HG03060 (cell line): Measurements from ENCODE around the gene TANGO6.
"Not testable (repeated sequence)": the region's sequence is repeated elsewhere in the genome, so short reads cannot be mapped to it uniquely, and the experiment has no call there.

Source experiments
- ATAC-seq: cut with Tn5 transposase; IDR thresholded peaks from one replicate; pipeline ENCODE4 v1.9.1; 2021; ENCODE audit warnings: low read depth, moderate number of reproducible peaks; ENCODE audit not compliant: unreplicated experiment

TANGO6 gene

DNA sequence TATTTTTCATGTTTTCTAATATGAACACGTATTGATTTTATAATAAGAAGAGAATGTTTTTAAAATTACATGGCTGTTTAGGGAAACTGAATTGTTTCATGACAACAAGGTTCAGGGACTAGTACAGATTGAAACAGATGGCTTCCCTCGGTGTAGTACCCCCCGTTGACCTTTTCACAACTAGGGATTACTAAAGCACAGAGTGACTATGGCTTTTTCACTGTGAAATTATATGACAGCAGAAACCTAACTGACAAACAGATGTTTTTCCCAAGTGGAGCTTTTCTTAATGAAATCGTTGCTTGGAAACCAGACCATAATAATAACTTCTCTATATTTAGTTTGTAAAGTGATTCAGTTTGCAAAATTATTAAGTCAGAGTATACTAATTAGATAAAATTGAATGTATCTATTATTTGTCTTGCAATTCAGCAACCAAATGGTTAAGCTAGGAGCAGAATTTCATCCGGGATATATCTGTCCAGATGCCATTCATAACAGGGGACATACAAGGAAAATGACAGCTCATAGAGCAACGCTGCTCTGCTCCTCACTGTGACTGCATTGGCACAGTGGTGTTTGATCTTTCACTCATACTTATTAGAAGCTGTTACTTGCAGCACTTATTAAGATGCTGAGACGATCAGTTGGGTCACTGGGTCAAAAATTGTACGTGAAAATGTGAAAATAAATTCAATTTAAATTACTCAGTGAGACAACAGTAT lies 111.7 kb downstream of the TANGO6 start:
- ATAC-seq = no peak

DNA sequence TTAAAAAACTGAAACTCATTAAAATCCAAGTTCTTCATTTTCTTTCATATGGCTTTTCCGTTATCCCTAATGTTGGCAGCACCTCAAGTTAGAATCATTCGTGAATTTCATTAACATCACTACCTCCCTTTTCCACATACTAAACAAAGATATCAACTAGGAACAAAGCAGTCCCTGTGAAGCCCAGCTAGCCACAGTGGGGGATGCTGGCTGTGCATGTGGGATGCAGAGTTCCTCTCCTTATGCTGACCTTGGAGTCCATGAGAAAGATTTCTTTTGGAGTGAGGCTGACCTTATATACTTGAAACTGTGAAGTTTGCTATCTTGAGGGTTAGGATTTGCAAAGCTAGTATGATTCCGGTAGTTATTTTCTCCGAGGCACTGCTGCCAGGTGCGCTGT lies 117.6 kb downstream of the TANGO6 start:
- ATAC-seq = no peak

DNA sequence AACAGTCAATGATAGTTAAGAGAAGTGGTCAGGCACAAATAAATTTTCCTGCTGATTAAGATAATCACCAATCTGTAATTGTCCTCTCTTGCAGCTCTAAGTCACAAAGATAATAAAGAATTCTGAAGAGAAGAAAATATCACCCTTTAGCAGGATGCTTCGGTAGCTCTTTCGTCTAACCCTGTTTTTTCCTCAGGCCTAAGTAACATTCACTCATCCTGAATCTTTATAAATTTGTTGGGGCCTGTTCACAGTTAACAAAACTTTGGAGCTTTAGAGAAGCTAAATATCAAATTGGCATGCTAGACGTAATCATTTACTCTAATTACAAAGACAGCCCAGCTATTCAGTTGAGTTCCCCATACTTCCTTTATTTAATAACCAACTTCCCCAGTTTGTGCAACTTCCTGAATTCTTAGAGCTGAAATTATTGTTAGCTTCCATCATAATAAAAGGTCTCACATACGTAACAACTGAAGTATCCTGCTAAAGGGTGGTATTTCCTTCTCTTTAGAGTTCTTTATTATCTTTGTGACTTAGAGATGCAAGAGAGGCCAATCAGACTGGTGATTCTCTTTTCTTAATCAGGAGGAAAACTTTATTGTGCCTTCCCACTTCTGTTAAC lies 118.6 kb downstream of the TANGO6 start:
- no peak for ATAC-seq

DNA sequence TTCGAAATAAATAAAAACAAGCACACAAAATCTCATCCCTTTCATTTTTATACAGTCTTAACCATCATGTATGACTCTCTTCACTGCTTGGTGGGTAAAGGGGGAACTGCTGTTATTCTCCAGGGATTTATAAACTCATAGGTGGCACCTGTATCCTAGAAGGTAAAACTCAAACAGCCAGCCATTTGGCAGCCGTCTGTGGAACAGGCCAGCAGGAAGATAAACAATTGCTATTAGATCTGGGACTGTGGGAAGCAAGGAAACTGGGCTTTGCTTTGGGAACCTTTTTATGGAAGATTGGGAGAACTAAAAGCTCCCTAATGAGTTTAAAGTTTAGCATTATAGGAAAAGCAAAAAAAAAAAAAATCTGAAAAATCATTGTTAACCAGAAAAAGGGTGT lies 126.0 kb downstream of the TANGO6 start:
- ATAC-seq = no peak

DNA sequence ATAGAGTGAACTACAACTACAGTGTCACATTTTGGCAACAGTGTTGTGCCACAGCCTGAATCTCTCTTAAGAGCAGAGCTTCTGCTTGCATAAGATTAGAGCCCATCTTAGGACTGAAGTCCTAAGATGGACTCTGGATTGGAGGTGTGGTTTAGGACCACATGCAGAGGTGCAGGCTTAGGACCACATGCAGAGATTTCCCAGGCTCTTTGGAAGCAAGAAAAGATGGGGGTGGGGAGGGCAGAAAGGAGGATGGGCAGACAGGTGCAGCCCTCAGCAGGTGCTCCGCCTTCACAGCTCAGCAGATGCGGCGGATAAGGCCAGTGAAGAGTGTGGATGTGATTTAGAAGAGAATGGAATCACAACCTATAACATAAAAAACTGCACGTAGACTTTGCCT lies 128.7 kb downstream of the TANGO6 start:
- no peak for ATAC-seq

DNA sequence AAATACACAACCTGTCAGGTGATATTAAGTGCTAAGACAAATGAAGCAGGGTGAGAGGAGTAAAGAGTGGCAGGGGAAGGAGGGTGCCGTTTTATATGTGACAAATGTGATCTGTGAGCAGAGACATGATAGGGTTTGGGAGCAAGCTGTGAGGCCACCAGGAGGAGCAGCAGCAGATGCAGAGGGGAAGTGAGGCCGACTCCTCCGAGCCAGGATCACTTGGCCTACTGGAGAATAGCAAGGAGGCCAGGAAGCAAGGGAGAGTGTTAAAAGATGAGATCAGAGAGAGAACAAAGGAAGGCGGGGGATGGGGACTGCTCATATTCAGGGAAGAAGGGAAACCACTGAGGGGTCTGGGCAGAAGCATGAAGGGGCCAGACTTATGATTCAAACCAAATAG lies 129.4 kb downstream of the TANGO6 start:
- ATAC-seq = no peak

DNA sequence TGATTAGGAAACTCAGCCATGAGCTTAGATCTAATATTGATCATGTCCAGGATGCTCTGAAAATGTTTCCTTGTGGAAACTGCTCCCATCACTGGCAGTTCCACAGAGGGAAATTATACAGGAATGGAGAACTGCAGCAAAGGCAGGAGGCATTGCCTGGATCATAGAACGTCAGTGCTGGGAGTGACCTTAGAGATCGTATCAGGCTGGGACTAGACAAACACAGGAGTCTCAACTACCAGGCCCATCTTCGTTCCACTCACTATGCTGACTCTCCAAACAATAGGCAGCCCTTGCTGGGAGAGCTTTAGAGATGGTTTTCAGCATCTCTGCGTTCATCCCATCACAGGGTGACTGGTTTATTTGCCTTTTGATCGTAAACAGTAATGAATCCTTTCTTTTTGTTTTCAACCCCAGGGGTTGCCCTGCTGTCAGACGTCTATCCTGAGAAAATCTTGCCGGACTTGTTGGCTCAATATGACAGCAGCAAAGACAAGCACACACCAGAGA lies 130.3 kb downstream of the TANGO6 start:
- no peak for ATAC-seq

DNA sequence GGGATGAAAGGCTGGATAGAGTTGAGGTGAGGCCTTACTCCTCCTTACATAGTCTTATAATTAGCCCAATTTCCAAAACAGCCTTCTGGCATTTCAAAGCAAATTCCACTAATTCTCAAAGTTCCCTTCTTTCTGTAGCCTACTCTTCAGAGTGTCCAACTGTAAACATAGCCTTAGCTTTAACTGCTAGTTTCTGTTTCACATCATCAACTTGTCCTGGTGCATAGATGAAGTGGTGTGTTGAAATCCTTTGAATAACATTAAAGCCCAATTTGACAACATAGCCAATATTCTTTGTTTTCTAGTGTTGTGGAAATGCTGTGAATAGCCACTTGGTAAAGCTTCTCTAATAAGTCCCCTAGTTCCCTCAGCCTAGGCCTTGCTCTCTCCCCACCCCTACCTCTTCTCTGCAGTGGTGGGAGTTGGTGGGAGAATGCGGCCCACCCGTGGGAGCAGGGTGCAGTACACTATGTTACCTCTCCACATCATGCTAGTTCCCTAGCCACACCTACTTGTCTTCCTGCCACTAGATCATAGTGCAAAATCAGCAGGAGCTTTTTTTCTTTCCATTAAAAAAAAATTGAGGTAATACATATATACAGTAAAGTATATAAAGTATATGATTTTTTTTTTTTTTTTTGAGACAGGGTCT lies 135.1 kb downstream of the TANGO6 start:
- ATAC-seq = no peak

DNA sequence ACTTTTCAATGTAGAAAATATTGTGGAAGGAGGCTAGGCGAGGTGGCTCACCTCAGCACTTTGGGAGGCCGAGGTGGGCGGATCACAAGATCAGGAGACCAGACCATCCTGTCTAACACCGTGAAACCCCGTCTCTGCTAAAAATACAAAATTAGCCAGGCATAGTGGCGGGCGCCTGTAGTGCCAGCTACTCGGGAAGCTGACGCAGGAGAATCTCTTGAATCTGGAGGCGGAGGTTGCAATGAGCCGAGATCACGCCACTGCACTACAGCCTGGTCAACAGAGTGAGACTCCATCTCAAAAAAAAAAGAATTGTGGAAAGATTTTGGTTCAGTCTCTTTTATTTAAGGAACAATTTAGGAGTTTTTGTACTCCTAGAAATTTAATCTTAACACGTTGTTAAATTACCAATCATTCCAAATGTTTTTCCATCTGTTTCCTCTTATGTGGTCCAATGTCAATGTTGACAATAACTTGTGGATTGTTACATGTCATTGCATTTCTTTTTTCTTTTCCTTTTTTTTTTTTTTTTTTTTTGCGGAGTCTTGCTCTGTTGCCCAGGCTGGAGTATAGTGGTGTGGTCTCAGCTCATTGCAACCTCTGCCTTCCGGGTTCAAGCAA lies 137.5 kb downstream of the TANGO6 start:
- no peak for ATAC-seq

DNA sequence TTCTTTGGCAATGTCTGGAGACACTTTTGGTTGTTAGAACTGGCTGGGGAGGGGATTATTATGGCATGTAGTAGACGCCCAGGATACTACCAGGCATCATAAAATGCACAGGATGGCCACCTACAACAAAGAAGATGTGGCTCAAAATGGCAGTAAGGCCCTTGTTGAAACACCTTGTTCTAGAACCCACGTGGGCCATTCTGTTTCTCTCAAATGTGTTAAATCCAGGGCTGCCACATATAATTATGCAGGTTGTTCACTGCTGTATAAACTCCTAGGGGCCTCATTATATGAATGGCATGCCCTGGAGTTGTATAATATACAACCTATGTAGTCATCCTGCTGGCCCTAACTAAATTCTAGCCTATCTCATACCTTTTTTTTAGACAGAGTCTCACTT lies 138.6 kb downstream of the TANGO6 start:
- ATAC-seq = no peak

DNA sequence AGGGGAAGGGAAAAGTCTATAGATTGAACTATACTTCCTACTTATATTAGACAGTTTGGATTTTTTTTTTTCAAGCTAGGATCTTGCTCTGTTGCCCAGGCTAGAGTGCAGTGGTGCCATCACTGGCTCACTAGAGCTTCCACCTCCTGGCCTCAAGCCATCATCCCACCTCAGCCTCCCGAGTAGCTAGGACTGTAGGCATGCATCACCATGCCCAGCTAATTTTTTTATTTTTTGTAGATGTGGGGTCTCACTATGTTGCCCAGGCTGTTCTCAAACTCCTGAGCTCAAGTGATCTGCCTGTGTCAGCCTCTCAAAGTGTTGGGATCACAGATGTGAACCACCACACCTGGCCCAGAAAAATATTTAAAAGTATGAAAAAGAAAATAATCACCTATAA lies 141.1 kb downstream of the TANGO6 start:
- no peak for ATAC-seq

DNA sequence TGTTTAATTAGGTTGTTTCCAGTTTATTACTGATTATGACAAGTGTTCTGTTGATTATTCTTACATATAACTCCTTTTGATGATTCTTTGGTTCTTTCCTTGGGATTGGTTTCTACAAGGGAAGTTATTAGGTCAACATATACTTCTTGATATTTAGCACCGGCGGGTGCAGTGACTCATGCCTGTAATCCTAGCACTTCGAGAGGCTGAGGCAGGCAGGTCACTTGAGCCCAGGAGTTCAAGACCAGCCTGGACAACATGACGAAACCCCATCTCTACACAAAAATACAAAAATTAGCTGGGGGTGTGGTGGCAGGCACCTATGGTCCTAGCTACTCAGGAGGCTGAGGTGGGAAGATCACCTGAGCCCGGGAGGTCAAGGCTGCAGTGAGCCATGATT lies 141.9 kb downstream of the TANGO6 start:
- no peak for ATAC-seq

DNA sequence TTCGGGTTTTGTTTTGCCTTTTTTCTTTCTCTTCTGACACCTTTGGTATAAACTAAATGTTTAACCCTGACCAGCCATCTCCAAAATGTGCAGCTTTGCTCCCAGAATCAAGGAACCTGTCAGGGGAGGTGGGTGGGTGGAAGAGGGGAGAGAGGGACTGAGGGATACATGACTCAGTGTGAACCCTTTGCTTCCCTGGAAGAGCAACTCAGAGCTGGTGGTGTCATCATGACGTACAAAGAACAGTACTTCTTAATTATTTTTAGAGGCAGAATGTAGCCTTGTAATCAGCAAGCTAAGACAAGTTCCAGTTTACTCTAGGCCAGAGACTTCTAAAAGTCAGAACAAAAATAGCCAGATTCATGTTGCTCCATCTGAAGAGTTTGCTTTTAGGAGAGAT lies 142.5 kb downstream of the TANGO6 start:
- ATAC-seq = no peak

DNA sequence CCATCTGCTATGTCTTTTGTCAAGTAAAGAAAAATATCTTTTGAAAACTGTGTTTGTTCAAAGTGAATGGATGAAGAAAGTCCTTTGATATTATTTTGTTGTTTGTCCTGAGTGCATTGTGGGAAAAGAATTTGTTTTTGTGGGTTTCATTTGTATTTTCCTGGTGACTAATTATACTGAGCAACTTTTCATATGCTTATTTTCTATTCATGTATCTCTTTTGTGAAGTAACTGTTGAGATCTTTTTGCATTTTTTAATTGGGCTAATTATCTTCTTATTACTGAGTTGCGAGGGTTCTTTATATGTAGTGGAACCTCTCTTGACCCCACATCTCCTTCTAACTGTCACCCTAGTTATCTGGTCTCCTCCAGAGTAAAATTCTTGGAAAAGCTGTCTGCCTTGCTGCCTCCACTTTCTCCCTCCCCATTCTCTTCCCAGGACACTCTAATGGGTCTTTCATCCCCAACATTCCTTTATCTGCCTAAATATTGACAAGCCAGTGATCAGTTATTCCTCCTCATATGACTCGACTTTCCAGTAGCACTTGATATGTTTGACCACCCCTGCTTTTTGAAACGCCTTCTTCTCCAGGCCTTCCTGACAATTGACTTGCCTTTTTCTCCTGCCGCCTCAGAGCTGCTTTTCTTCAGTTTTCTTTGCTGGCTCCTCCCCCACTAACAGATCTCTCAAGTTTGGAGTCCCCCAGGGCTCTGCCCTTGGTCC lies 144.6 kb downstream of the TANGO6 start:
- no peak for ATAC-seq

DNA sequence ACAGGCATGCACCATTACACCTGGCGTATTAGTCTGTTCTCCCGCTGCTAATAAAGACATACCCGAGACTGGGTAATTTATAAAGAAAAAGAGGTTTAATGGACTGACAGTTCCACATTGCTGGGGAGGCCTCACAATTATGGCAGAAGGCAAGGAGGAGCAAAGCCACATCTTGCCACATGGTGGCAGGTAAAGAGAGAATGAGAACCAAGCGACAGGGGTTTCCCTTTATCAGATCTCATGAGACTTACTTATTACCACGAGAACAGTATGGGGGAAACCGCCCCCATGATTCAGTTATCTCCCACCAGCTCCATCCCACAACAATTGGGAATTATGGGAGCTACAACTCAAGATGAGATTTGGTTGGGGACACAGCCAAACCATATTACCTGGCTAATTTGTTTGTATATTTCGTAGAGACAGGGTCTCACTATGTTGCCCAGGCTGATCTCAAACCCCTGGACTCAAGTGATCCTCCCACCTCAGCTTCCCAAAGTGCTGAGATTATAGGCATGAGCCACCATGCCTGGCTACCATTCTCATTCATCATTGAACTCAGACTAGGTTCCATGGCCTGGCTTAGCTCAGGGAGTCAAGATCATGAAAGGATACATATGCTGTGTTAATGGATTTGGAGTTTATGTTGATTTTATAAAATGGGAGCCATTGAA lies 147.0 kb downstream of the TANGO6 start:
- not testable (repeated sequence) for ATAC-seq

DNA sequence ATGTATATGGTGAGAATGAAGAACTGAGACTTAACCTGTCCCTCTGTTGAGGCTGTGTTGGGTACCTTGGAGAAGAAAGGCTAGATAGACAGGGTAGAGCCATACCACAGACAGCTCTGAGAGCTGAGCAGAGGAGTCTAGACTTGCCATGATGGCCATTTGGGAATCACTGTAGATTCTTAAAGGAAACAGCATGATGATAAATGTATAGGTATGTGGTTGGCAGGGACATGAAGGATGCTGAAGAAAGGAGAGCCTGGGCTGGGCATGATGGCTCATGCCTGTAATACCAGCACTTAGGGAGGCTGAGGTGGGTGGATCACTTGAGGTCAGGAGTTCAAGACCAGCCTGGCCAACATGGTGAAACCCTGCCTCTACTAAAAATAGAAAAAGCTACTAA lies 147.7 kb downstream of the TANGO6 start:
- ATAC-seq = no peak

DNA sequence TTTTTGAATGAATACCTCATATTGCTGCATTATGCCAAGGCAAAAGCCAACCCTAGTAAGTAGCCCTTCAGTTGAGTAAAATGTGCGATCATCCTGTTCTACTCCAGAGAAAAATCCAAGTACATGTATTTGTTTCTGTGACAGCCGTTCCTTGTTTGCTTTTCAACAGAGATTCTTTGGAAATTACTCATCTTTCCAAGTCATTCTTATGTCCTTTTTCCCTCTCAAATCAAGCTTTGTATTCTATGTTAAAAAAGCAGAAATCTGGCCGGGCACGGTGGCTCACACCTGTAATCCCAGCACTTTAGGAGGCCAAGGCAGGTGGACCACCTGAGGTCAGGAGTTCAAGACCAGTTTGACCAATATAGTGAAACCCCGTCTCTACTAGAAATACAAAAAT lies 149.2 kb downstream of the TANGO6 start:
- ATAC-seq = no peak

DNA sequence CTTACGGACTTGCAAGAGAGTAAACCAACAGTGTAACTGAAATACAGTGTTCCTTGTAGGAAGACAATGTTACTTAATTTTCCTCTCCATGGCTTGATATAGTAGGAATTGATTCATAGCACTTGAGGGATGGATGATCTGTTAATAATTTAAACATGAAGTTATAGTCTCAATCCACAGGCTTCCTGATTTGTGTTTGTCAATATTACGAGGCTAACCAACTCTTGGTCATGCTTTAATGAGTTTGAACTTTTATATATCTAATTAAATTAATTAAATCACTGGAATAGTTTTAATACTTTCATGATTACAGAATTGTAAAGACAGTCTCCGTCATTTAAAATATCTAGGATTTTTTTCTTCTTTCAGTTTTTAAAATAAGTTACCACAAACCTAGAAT lies 150.1 kb downstream of the TANGO6 start:
- ATAC-seq = no peak

DNA sequence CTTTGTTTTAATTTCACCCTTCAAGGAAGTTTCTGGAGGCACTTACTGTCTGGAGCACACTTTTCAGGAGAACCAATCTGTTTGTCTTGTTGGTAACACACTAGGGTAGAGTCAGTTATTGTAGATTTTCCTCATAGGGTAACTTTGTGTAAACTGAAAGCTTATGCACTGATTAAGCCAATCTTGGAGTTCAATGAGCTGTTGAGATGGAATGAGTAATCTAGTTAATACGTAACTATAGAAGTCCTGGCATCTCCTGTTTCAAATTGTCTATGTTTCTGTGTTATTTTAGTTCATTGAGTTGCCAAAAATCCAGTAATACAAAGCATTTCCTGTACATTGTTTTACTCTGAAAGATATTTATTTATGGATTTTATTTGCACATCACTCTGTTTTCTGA lies 150.6 kb downstream of the TANGO6 start:
- ATAC-seq = no peak

DNA sequence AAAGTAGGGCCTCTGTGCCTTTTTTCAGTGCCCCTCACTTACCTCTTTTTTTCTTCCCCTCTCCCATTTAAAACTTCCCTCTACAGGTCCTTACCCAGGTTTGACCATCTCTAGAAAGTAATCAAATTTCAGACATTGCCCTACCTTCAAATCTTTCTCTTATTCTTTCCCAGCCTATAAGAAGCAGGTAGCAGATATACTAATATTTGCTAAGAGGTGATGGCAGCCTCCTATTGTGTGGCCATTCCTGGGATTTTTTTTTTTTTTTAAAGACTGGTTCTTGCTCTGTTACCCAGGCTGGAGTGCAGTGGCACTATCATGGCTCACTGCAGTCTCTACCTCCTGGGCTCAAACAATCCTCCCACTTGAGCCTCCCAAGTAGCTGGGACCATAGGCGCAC lies 151.0 kb downstream of the TANGO6 start:
- no peak for ATAC-seq
